GM18520 (cell line): ENCODE data around the gene C20orf202.

ENCODE experiments used
- ATAC-seq: cut with Tn5 transposase; IDR thresholded peaks from one replicate; pipeline ENCODE4 v1.9.1; 2021; ENCODE audit not compliant: unreplicated experiment

Gene C20orf202

GRCh38 chr20:1202762-1203504, at the start of gene C20orf202:
Gene C20orf202 (plus strand): TSS chr20:1203454. CDS start chr20:1203586, 132 bp downstream.
- ATAC-seq = no peak

GRCh38 chr20:1154226-1154625, 49.0 kb upstream of the C20orf202 start:
- ATAC-seq = no peak

- no peak for ATAC-seq
These were observed 48.6 kb upstream of the C20orf202 start for GRCh38 chr20:1154691-1155090.

- no peak for ATAC-seq
These were observed 47.9 kb upstream of the C20orf202 start for GRCh38 chr20:1155342-1155741.

- no peak for ATAC-seq
These were observed 42.8 kb upstream of the C20orf202 start for GRCh38 chr20:1160496-1160895.

GRCh38 chr20:1160991-1161390, 42.3 kb upstream of the C20orf202 start:
- no peak for ATAC-seq

- ATAC-seq = no peak
These were observed 40.1 kb upstream of the C20orf202 start for GRCh38 chr20:1163105-1163504.

GRCh38 chr20:1163653-1164052, 39.6 kb upstream of the C20orf202 start:
- ATAC-seq = no peak

GRCh38 chr20:1164871-1165270, 38.4 kb upstream of the C20orf202 start:
- no peak for ATAC-seq

- no peak for ATAC-seq
These were observed 37.7 kb upstream of the C20orf202 start for GRCh38 chr20:1165521-1165920.

- ATAC-seq = no peak
These were observed 37.3 kb upstream of the C20orf202 start for GRCh38 chr20:1165941-1166340.

GRCh38 chr20:1166948-1167720, 36.1 kb upstream of the C20orf202 start:
- ATAC-seq = no peak

GRCh38 chr20:1169224-1169623, 34.0 kb upstream of the C20orf202 start:
- no peak for ATAC-seq

GRCh38 chr20:1171461-1172093, 31.7 kb upstream of the C20orf202 start:
- ATAC-seq = no peak

- ATAC-seq = no peak
These were observed 29.6 kb upstream of the C20orf202 start for GRCh38 chr20:1173698-1174097.

GRCh38 chr20:1174787-1175186, 28.5 kb upstream of the C20orf202 start:
- ATAC-seq = no peak

- no peak for ATAC-seq
These were observed 25.6 kb upstream of the C20orf202 start for GRCh38 chr20:1177680-1178079.

- no peak for ATAC-seq
These were observed 25.2 kb upstream of the C20orf202 start for GRCh38 chr20:1178103-1178502.

- ATAC-seq = no peak
These were observed 24.6 kb upstream of the C20orf202 start for GRCh38 chr20:1178623-1179022.

GRCh38 chr20:1180949-1181348, 22.3 kb upstream of the C20orf202 start:
- ATAC-seq = no peak

- ATAC-seq = no peak
These were observed 21.1 kb upstream of the C20orf202 start for GRCh38 chr20:1182106-1182505.

- ATAC-seq = no peak
These were observed 20.1 kb upstream of the C20orf202 start for GRCh38 chr20:1183153-1183552.
